ENCODE results near the gene UBE2L5. TPM values are rescaled to one million over a fixed set of nuclear protein-coding genes. Genes with fewer than 3 reads are reported as not detected.
A peak's percentile ranks its signal among the peaks of the same experiment; 100 is the strongest.

UBE2L5 gene
- not detected for total RNA-seq

- ChIA-PET POLR2A (interaction anchor here (0.6 to 1.3 kb wide), 4 partner anchors 10 to 48 kb away, joined by 3 to 9 read pairs (median 3); no protein-coding TSS in a partner anchor), CTCF (interaction anchor here (0.5 to 1.0 kb wide), 7 partner anchors 16 to 631 kb away, joined by 3 to 8 read pairs (median 4); no protein-coding TSS in a partner anchor)
- peak; percentile 71 for DNase-seq
- H3K27me3 Mint-ChIP-seq (ENCODE audit: low read depth) = peaks cover 10% of the 10 kb centered on the region
- H3K4me3 Mint-ChIP-seq = peak within 1 kb of the TSS; percentile 82
- peaks cover 13% of the 10 kb centered on the region for H3K4me1 Mint-ChIP-seq (ENCODE audit: low read depth)
- no peaks in the 10 kb centered on the region for H3K36me3 Mint-ChIP-seq (ENCODE audit: low read depth)
- H3K9me3 Mint-ChIP-seq (ENCODE audit: insufficient read depth) = no peaks in the 10 kb centered on the region
- peak within 1 kb of the TSS; percentile 70 for H3K27ac Mint-ChIP-seq
- peak; percentile 96 for ATAC-seq
Observed at GRCh38 chr13:30422054-30422839, at the start of gene UBE2L5. UBE2L5 (plus strand) TSS chr13:30422493; CDS start chr13:30427991, 5,498 bp downstream.

GRCh38 chr13:30373727-30374126, 48.6 kb upstream of the UBE2L5 start:
- ChIA-PET CTCF (interaction anchor here (0.9 to 6.6 kb wide), 18 partner anchors 11 to 242 kb away, joined by 3 to 69 read pairs (median 8); no protein-coding TSS in a partner anchor), POLR2A (interaction anchor here (1.3 to 8.5 kb wide), 6 partner anchors 15 to 92 kb away, joined by 5 to 94 read pairs (median 10); partner anchors contain the start of genes HMGB1 and UBE2L5)
- DNase-seq (peak; percentile 60), ATAC-seq (no peak)
- H3K27ac Mint-ChIP-seq = peak overlapping the region; percentile 93
- no peaks in the 10 kb centered on the region for H3K9me3 Mint-ChIP-seq (ENCODE audit: insufficient read depth)
- H3K36me3 Mint-ChIP-seq (ENCODE audit: low read depth) = peaks cover 30% of the 10 kb centered on the region
- peak overlapping the region; percentile 54 for H3K4me3 Mint-ChIP-seq
- peaks cover 93% of the 10 kb centered on the region for H3K4me1 Mint-ChIP-seq (ENCODE audit: low read depth)
- H3K27me3 Mint-ChIP-seq (ENCODE audit: low read depth) = no peaks in the 10 kb centered on the region

- no peaks in the 10 kb centered on the region for H3K27me3 Mint-ChIP-seq (ENCODE audit: low read depth)
- ChIA-PET POLR2A (interaction anchor here (0.6 to 8.5 kb wide), 12 partner anchors 14 to 186 kb away, joined by 3 to 94 read pairs (median 4); partner anchors contain the start of gene HMGB1), CTCF (interaction anchor here (0.8 to 6.6 kb wide), 13 partner anchors 10 to 243 kb away, joined by 3 to 69 read pairs (median 10); partner anchors contain the start of gene UBE2L5)
- H3K9me3 Mint-ChIP-seq (ENCODE audit: insufficient read depth) = no peaks in the 10 kb centered on the region
- H3K4me3 Mint-ChIP-seq = peak overlapping the region; percentile 82
- H3K36me3 Mint-ChIP-seq (ENCODE audit: low read depth) = peaks cover 20% of the 10 kb centered on the region
- no peak for DNase-seq
- H3K4me1 Mint-ChIP-seq (ENCODE audit: low read depth) = peaks cover 94% of the 10 kb centered on the region
- peak overlapping the region; percentile 94 for H3K27ac Mint-ChIP-seq
- no peak for ATAC-seq
Observed at GRCh38 chr13:30375265-30375835, 46.9 kb upstream of the UBE2L5 start.

GRCh38 chr13:30376426-30377311, 45.6 kb upstream of the UBE2L5 start:
- peaks cover 80% of the 10 kb centered on the region for H3K4me1 Mint-ChIP-seq (ENCODE audit: low read depth)
- peak overlapping the region; percentile 82 for H3K4me3 Mint-ChIP-seq
- ATAC-seq (peak; percentile 86), DNase-seq (peak; percentile 89)
- H3K36me3 Mint-ChIP-seq (ENCODE audit: low read depth) = peaks cover 13% of the 10 kb centered on the region
- H3K27ac Mint-ChIP-seq = peak overlapping the region; percentile 94
- no peaks in the 10 kb centered on the region for H3K27me3 Mint-ChIP-seq (ENCODE audit: low read depth)
- POLR2A ChIA-PET = interaction anchor here (0.8 to 8.5 kb wide), 5 partner anchors 12 to 43 kb away, joined by 3 to 94 read pairs (median 4); no protein-coding TSS in a partner anchor
- CTCF ChIA-PET = interaction anchor here (0.7 to 6.6 kb wide), 12 partner anchors 9 to 490 kb away, joined by 3 to 69 read pairs (median 4); no protein-coding TSS in a partner anchor
- no peaks in the 10 kb centered on the region for H3K9me3 Mint-ChIP-seq (ENCODE audit: insufficient read depth)

- no peaks in the 10 kb centered on the region for H3K27me3 Mint-ChIP-seq (ENCODE audit: low read depth)
- POLR2A ChIA-PET = interaction anchor here (1.0 to 8.5 kb wide), 3 partner anchors 12 to 42 kb away, joined by 3 to 94 read pairs (median 28); no protein-coding TSS in a partner anchor
- H3K27ac Mint-ChIP-seq = peak overlapping the region; percentile 94
- DNase-seq = no peak
- H3K4me1 Mint-ChIP-seq (ENCODE audit: low read depth) = peaks cover 78% of the 10 kb centered on the region
- CTCF ChIA-PET = interaction anchor here (1.1 to 6.6 kb wide), 9 partner anchors 8 to 245 kb away, joined by 3 to 69 read pairs (median 5); no protein-coding TSS in a partner anchor
- H3K9me3 Mint-ChIP-seq (ENCODE audit: insufficient read depth) = no peaks in the 10 kb centered on the region
- H3K36me3 Mint-ChIP-seq (ENCODE audit: low read depth) = peaks cover 13% of the 10 kb centered on the region
- no peak for ATAC-seq
- H3K4me3 Mint-ChIP-seq = peak overlapping the region; percentile 82
Observed at GRCh38 chr13:30377312-30377685, 45.0 kb upstream of the UBE2L5 start.

GRCh38 chr13:30378191-30378590, 44.1 kb upstream of the UBE2L5 start:
- no peak for ATAC-seq
- no peak overlapping the region for H3K27ac Mint-ChIP-seq
- H3K27me3 Mint-ChIP-seq (ENCODE audit: low read depth) = no peaks in the 10 kb centered on the region
- H3K36me3 Mint-ChIP-seq (ENCODE audit: low read depth) = peaks cover 7% of the 10 kb centered on the region
- POLR2A ChIA-PET = interaction anchor here (1.2 to 8.5 kb wide), 4 partner anchors 11 to 239 kb away, joined by 3 to 94 read pairs (median 4); partner anchors contain the start of gene USPL1
- H3K4me1 Mint-ChIP-seq (ENCODE audit: low read depth) = peaks cover 76% of the 10 kb centered on the region
- CTCF ChIA-PET = interaction anchor here (0.8 to 1.6 kb wide), 5 partner anchors 10 to 32 kb away, joined by 3 to 5 read pairs (median 3); no protein-coding TSS in a partner anchor
- DNase-seq = no peak
- H3K9me3 Mint-ChIP-seq (ENCODE audit: insufficient read depth) = no peaks in the 10 kb centered on the region
- H3K4me3 Mint-ChIP-seq = no peak overlapping the region

- no peak for ATAC-seq
- Mint-ChIP-seq H3K36me3 (ENCODE audit: low read depth) (peaks cover 2% of the 10 kb centered on the region), H3K27ac (no peak overlapping the region), H3K9me3 (ENCODE audit: insufficient read depth) (no peaks in the 10 kb centered on the region), H3K4me3 (no peak overlapping the region), H3K4me1 (ENCODE audit: low read depth) (peaks cover 52% of the 10 kb centered on the region), H3K27me3 (ENCODE audit: low read depth) (no peaks in the 10 kb centered on the region)
- ChIA-PET CTCF (interaction anchor here (0.7 to 1.1 kb wide), 4 partner anchors 8 to 235 kb away, joined by 3 read pairs; no protein-coding TSS in a partner anchor), POLR2A (interaction anchor here (0.5 kb wide), 1 partner anchor 194 kb away, joined by 3 read pairs; no protein-coding TSS in a partner anchor)
- DNase-seq = no peak
Observed at GRCh38 chr13:30381049-30381448, 41.2 kb upstream of the UBE2L5 start.

GRCh38 chr13:30382836-30383525, 39.3 kb upstream of the UBE2L5 start:
- Mint-ChIP-seq H3K36me3 (ENCODE audit: low read depth) (peaks cover 2% of the 10 kb centered on the region), H3K4me3 (no peak overlapping the region), H3K4me1 (ENCODE audit: low read depth) (peaks cover 39% of the 10 kb centered on the region), H3K27me3 (ENCODE audit: low read depth) (no peaks in the 10 kb centered on the region), H3K27ac (peak overlapping the region; percentile 46), H3K9me3 (ENCODE audit: insufficient read depth) (no peaks in the 10 kb centered on the region)
- no peak for DNase-seq
- CTCF ChIA-PET = interaction anchor here (1.3 to 1.9 kb wide), 3 partner anchors 10 to 251 kb away, joined by 4 to 13 read pairs (median 4); no protein-coding TSS in a partner anchor
- POLR2A ChIA-PET = interaction anchor here (0.9 to 1.4 kb wide), 3 partner anchors 10 to 83 kb away, joined by 3 to 5 read pairs (median 3); partner anchors contain the start of gene HMGB1
- peak; percentile 33 for ATAC-seq

- Mint-ChIP-seq H3K4me1 (ENCODE audit: low read depth) (peaks cover 49% of the 10 kb centered on the region), H3K27me3 (ENCODE audit: low read depth) (no peaks in the 10 kb centered on the region), H3K4me3 (peak overlapping the region; percentile 64), H3K27ac (peak overlapping the region; percentile 79), H3K36me3 (ENCODE audit: low read depth) (peaks cover 2% of the 10 kb centered on the region), H3K9me3 (ENCODE audit: insufficient read depth) (no peaks in the 10 kb centered on the region)
- peak; percentile 35 for ATAC-seq
- CTCF ChIA-PET = interaction anchor here (0.8 to 2.0 kb wide), 14 partner anchors 8 to 256 kb away, joined by 3 to 17 read pairs (median 4); no protein-coding TSS in a partner anchor
- POLR2A ChIA-PET = interaction anchor here (0.7 to 2.1 kb wide), 8 partner anchors 10 to 228 kb away, joined by 3 to 28 read pairs (median 4); partner anchors contain the start of gene HMGB1
- no peak for DNase-seq
Observed at GRCh38 chr13:30388406-30389283, 33.6 kb upstream of the UBE2L5 start.

Data from activated CD8-positive, alpha-beta T cell treated with anti-CD3 and anti-CD28 coated beads, Interleukin-2, amount 10 ng/mL, durations not matched to agents 7 days and 5 days (primary cell).